HepG2 (cell line): Measurements from ENCODE around the gene CLBA1. TPM values are rescaled to one million over a fixed set of nuclear protein-coding genes. Genes with fewer than 3 reads are reported as not detected.

Source experiments
- ATAC-seq: fragments of 200-7000 bp; cut with Tn5 transposase; 3 replicates; pipeline ENCODE4 v1.9.1; 2020; ENCODE audit warnings: mild to moderate bottlenecking, moderate library complexity
- BruUV-seq: library from RNA; stranded (reverse); fragments of 400-500 nt; replicated peaks from 2 replicates; lab custom pipeline; 2021; lab: Mats Ljungman, UMichigan
- CTCF ChIA-PET: fragments of 300-600 bp; formaldehyde crosslinking; extraction: SDS; loops from one replicate; lab custom pipeline; 2021; ENCODE audit warnings: low total read pairs, inconsistent platforms, low intra/inter-chr PET ratio; lab: Yijun Ruan, JAX
- POLR2A ChIA-PET: fragments of 350-600 bp; sonication (Branson Sonifier 250); formaldehyde crosslinking; loops from one replicate; lab custom pipeline; 2020; ENCODE audit warnings: antibody characterized with exemption, inconsistent platforms; lab: Yijun Ruan, JAX
- DNase-seq: peaks from one replicate; pipeline ENCODE4 v3.0.0-alpha.2; 2015; ENCODE audit warnings: low spot score
- FAIRE-seq: peaks from 3 replicates; lab custom pipeline; 2011; peaks lifted over from hg19 to GRCh38; lab: Jason Lieb, UNC
- H2AFZ ChIP-seq: one replicate; pipeline ENCODE4 v1.6.1; 2011; ENCODE audit warnings: low read length, inconsistent platforms
- H3K27ac ChIP-seq: fragments of 300-600 bp; 3 replicates; pipeline ENCODE4 v1.8.0; 2011; ENCODE audit warnings: mixed run types, mild to moderate bottlenecking, mixed read lengths, low read length, inconsistent platforms; ENCODE audit not compliant: insufficient read depth; ENCODE audit errors: extremely low read length
- H3K27me3 ChIP-seq, 2 experiments: fragments of 200-600 bp in 1 of 2; 2 replicates in 1 of 2; 3 replicates in 1 of 2; pipeline versions ENCODE4 v1.6.0 to v1.8.0; 2011; ENCODE audit warnings: low read length in 2 of 2, mild to moderate bottlenecking in 2 of 2, moderate library complexity in 2 of 2, inconsistent platforms in 1 of 2; ENCODE audit not compliant: insufficient read depth in 2 of 2, control insufficient read depth in 1 of 2
- H3K36me3 ChIP-seq, 2 experiments: fragments of 200-600 bp in 1 of 2; replicated peaks in 1 of 2; 2 replicates in 1 of 2; 3 replicates in 1 of 2; pipeline versions ENCODE4 v1.5.1 to v1.8.0; 2011; ENCODE audit warnings: low read length in 2 of 2, inconsistent platforms in 1 of 2; ENCODE audit not compliant: insufficient read depth in 2 of 2, control insufficient read depth in 1 of 2
- H3K4me1 ChIP-seq: 2 replicates; pipeline ENCODE4 v1.5.1; 2012; ENCODE audit warnings: low read length, inconsistent platforms; ENCODE audit not compliant: insufficient read depth
- H3K4me2 ChIP-seq: 2 replicates; pipeline ENCODE4 v1.6.0; 2011; ENCODE audit warnings: low read depth, low read length, inconsistent platforms
- H3K4me3 ChIP-seq, 3 experiments: fragments of 200-600 bp in 1 of 3; sonication (generic), shearing (Covaris generic) in 1 of 3; replicated peaks in 1 of 3; 2 replicates each; pipeline ENCODE4 v1.5.1; 2011 to 2016; ENCODE audit warnings: low read length in 3 of 3, inconsistent platforms in 2 of 3, low read depth in 2 of 3, mild to moderate bottlenecking in 2 of 3, control low read depth in 1 of 3, mixed read lengths in 1 of 3; ENCODE audit not compliant: insufficient read depth in 1 of 3
- H3K79me2 ChIP-seq: one replicate; pipeline ENCODE4 v1.6.1; 2011; ENCODE audit warnings: low read length, inconsistent platforms; ENCODE audit not compliant: insufficient read depth
- H3K9ac ChIP-seq: 2 replicates; pipeline ENCODE4 v1.6.0; 2011; ENCODE audit warnings: mild to moderate bottlenecking, low read depth, low read length, inconsistent platforms; ENCODE audit not compliant: insufficient read depth
- H3K9me3 ChIP-seq: 2 replicates; pipeline ENCODE4 v1.5.1; 2012; ENCODE audit warnings: mild to moderate bottlenecking, low read length
- H4K20me1 ChIP-seq: 2 replicates; pipeline ENCODE4 v1.6.0; 2011; ENCODE audit warnings: inconsistent platforms, mild to moderate bottlenecking, low read length, moderate library complexity; ENCODE audit not compliant: insufficient read depth
- GATA4 ChIP-seq: sonication (generic); IDR thresholded peaks from 2 replicates; pipeline ENCODE4 v1.6.1; 2016; ENCODE audit warnings: antibody characterized with exemption, low read depth, borderline replicate concordance
- HNRNPH1 ChIP-seq: fragments of 200-400 bp; formaldehyde crosslinking; optimal IDR thresholded peaks from 2 replicates; pipeline ENCODE3; 2017; ENCODE audit warnings: mild to moderate bottlenecking, low read depth, low read length
- JUNB ChIP-seq: sonication (generic); formaldehyde crosslinking; IDR thresholded peaks from 2 replicates; pipeline ENCODE4 v1.8.0; 2022; ENCODE audit warnings: missing genetic modification reagents, mild to moderate bottlenecking, borderline replicate concordance
- KLF13 ChIP-seq: sonication (generic); formaldehyde crosslinking; IDR thresholded peaks from 2 replicates; pipeline ENCODE4 v1.4.0; 2020; ENCODE audit warnings: mild to moderate bottlenecking, missing genetic modification reagents
- KMT2B ChIP-seq: IDR thresholded peaks from 2 replicates; pipeline ENCODE4 v1.6.1; 2016; ENCODE audit warnings: missing genetic modification reagents, missing compliant biosample characterization
- MED1 ChIP-seq: sonication (generic); formaldehyde crosslinking; IDR thresholded peaks from 2 replicates; pipeline ENCODE4 v1.4.0; 2020; ENCODE audit warnings: missing genetic modification reagents
- MTERF4 ChIP-seq: sonication (generic); formaldehyde crosslinking; IDR thresholded peaks from 2 replicates; pipeline ENCODE4 v1.8.0; 2023; ENCODE audit warnings: mild to moderate bottlenecking, missing genetic modification reagents
- PLRG1 ChIP-seq: fragments of 450-650 bp; conservative IDR thresholded peaks from 2 replicates; pipeline ENCODE4 v1.6.1; 2016
- RNF219 ChIP-seq: sonication (generic); formaldehyde crosslinking; IDR thresholded peaks from 2 replicates; pipeline ENCODE4 v1.5.0; 2020; ENCODE audit warnings: mild to moderate bottlenecking, missing genetic modification reagents
- SAP130 ChIP-seq: IDR thresholded peaks from 2 replicates; pipeline ENCODE4 v1.6.1; 2016; ENCODE audit warnings: low read depth
- SRSF1 ChIP-seq: fragments of 200-400 bp; formaldehyde crosslinking; optimal IDR thresholded peaks from 2 replicates; pipeline ENCODE3; 2017; ENCODE audit warnings: mild to moderate bottlenecking, low read depth, low read length, moderate library complexity
- TBX2 ChIP-seq: sonication (generic); formaldehyde crosslinking; IDR thresholded peaks from 2 replicates; pipeline ENCODE4 v1.5.0; 2020; ENCODE audit warnings: missing genetic modification reagents, mild to moderate bottlenecking, borderline replicate concordance
- THAP7 ChIP-seq: sonication (generic); formaldehyde crosslinking; IDR thresholded peaks from 2 replicates; pipeline ENCODE4 v1.8.1; 2023; ENCODE audit warnings: mild to moderate bottlenecking, missing genetic modification reagents
- ZNF136 ChIP-seq: sonication (generic); formaldehyde crosslinking; IDR thresholded peaks from 2 replicates; pipeline ENCODE4 v1.8.1; 2022; ENCODE audit warnings: low read depth, mild to moderate bottlenecking, moderate library complexity, missing genetic modification reagents
- ZNF670 ChIP-seq: sonication (generic); formaldehyde crosslinking; IDR thresholded peaks from 2 replicates; pipeline ENCODE4 v1.8.0; 2022; ENCODE audit warnings: mild to moderate bottlenecking, missing genetic modification reagents, borderline replicate concordance
- WGBS: methylation state at CpG from one replicate; pipeline ENCODE4 v1.1.6; 2017; ENCODE audit warnings: low lambda C conversion rate; 5-methylcytosine and 5-hydroxymethylcytosine counted together
- in situ Hi-C: cut with HindIII; loops from 2 replicates; pipeline ENCODE4 v1.10.0; 2017; ENCODE audit warnings: low pct_unique_long_range_greater_than_20kb; ENCODE audit not compliant: extremely low pct_ligation_motif_present
- intact Hi-C: fragments of 100-400 bp; cut with micrococcal nuclease; formaldehyde crosslinking; loops from one replicate; pipeline ENCODE4 v1.10.0; 2022; ENCODE audit not compliant: unreplicated experiment
- polyA plus RNA-seq, 8 experiments: library from polyadenylated mRNA; depleted of rRNA in 3 of 8; stranded (reverse) in 7 of 8; unstranded in 1 of 8; fragments of >200 nt; fragmentation: Illumina TruSeq in 4 of 8; extraction: Trizol in 4 of 8; gene quantifications; 2 replicates each; pipeline versions ENCODE4 v1.2.1 to v1.2.3, GENCODE V29; 2011 to 2016; ENCODE audit warnings: low read depth in 4 of 8, missing spikeins in 1 of 8, mixed read lengths in 1 of 8; ENCODE audit not compliant: insufficient read depth in 1 of 8
- total RNA-seq, 5 experiments: library from RNA; depleted of rRNA; stranded (reverse); fragments of >200 nt; fragmentation: Illumina TruSeq; extraction: Trizol; gene quantifications; 2 replicates each; pipeline ENCODE4 v1.2.3, GENCODE V29; 2016; ENCODE audit warnings: low read depth in 1 of 5

CLBA1 gene
- total and polyA plus RNA-seq, 2 of the 13 experiments (the other 11 are each of a cell fraction or from before 2014, with no cell fraction given): 1.2 to 1.4 TPM

- no peak overlapping the region for H3K27ac ChIP-seq
- no peak overlapping the region for H3K4me3 ChIP-seq
- ATAC-seq (no peak), DNase-seq (no peak), FAIRE-seq (no peak)
- no peak for TF ChIP-seq RNF219 (CRISPR knock-in tag)
- no TSS peak for BruUV-seq
- H3K27me3 ChIP-seq: peaks cover 6 to 67% of the 10 kb centered on the region in 2 experiments
- intact Hi-C loops: no loop called here
- H3K36me3 ChIP-seq: no peaks in the 10 kb centered on the region
- no peak overlapping the region for H2AFZ ChIP-seq
- H4K20me1 ChIP-seq: no peaks in the 10 kb centered on the region
- H3K9me3 ChIP-seq: no peaks in the 10 kb centered on the region
- H3K9ac ChIP-seq: no peak overlapping the region
- no peak overlapping the region for H3K4me2 ChIP-seq
- no peaks in the 10 kb centered on the region for H3K4me1 ChIP-seq
- ChIA-PET POLR2A (no interaction called here), CTCF (no interaction called here)
- WGBS: 9% methylated on average over 4 of the region's 13 CpGs
- no peaks in the 10 kb centered on the region for H3K79me2 ChIP-seq
- in situ Hi-C loops: no loop called here
Observed at GRCh38 chr14:104953097-104953496, 32.5 kb upstream of the CLBA1 start.

- POLR2A ChIA-PET: no interaction called here
- Histone ChIP-seq H3K27ac (no peak overlapping the region), H4K20me1 (no peaks in the 10 kb centered on the region), H2AFZ (no peak overlapping the region), H3K4me1 (no peaks in the 10 kb centered on the region), H3K79me2 (no peaks in the 10 kb centered on the region), H3K27me3 (peaks cover 5 to 71% of the 10 kb centered on the region in 2 experiments), H3K4me3 (no peak overlapping the region), H3K4me2 (no peak overlapping the region), H3K9ac (no peak overlapping the region), H3K36me3 (no peaks in the 10 kb centered on the region), H3K9me3 (no peaks in the 10 kb centered on the region)
- 21% methylated on average over 11 of the region's 26 CpGs for WGBS
- CTCF ChIA-PET: no interaction called here
- BruUV-seq: no TSS peak
- DNase-seq (no peak), FAIRE-seq (no peak), ATAC-seq (peak; percentile 33; the same call in 1 of the 3 replicates)
- intact Hi-C loops (no loop called here), in situ Hi-C loops (no loop called here)
- TF ChIP-seq ZNF136 (no peak), ZNF670 (CRISPR knock-in tag) (no peak), THAP7 (CRISPR knock-in tag) (no peak), SAP130 (CRISPR knock-in tag) (no peak), MTERF4 (CRISPR knock-in tag) (no peak), GATA4 (no peak), TBX2 (no peak), KMT2B (no peak), SRSF1 (no peak), JUNB (no peak), HNRNPH1 (no peak), KLF13 (CRISPR knock-in tag) (no peak), PLRG1 (no peak), MED1 (CRISPR knock-in tag) (no peak)
Observed at GRCh38 chr14:104953896-104954656, 31.5 kb upstream of the CLBA1 start.
